ENCODE measurements around the gene ZMYM5.

DNA sequence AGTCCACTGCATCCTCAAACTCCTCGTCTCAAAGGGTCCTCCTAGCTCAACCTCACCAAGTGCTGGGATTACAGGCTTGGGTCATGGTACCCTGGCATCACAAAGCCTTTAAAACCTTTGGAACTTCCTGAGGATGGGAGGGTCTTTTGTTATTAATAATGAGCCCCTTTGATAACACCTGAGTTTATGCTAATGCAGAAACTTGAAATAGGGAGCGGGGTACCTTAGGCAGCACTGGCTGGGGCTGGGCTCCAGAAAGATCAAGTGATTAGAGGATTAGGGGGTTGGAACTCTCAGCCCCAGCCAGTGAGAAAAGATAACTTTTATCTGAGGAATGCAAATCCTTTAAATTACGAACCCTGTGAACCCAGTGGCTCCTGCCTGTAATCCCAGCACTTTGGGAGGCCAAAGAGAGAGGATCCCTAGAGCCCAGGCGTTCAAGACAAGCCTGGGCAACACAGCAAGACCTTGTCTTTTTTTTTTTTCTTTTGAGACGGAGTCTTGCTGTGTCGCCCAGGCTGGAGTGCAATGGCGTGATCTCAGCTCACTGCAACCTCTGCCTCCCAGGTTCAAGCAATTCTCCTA, 71.4 kb downstream of the ZMYM5 start:
- TF ChIP-seq ZNF143 (CRISPR knock-in tag; IDR thresholded peaks at IDR 0.05) = no peak
- TF ChIP-seq FOXK2 (conservative IDR thresholded peaks at IDR 0.05 in 1 of 2, IDR thresholded peaks at IDR 0.05 in 1 of 2; ENCODE audit: low read depth in 2 of 2) = no peak
